Testis (tissue), 3 donors: ENCODE results near the gene LIN52. TPM values are rescaled to one million over a fixed set of nuclear protein-coding genes. Genes with fewer than 3 reads are reported as not detected.

Experiments
- DNase-seq: peaks from one replicate; pipeline ENCODE4 v3.0.0-alpha.2; 2019
- H3K27ac ChIP-seq, 2 donors: fragments of 200-600 bp; sonication (generic); one replicate each; pipeline ENCODE4 v1.5.1; 2019
- H3K27me3 ChIP-seq: fragments of 200-600 bp; sonication (generic); one replicate; pipeline ENCODE4 v1.5.1; 2019
- H3K36me3 ChIP-seq: fragments of 200-600 bp; sonication (generic); one replicate; pipeline ENCODE4 v1.5.1; 2017; ENCODE audit warnings: low read depth; ENCODE audit errors: missing control alignments
- H3K4me1 ChIP-seq: fragments of 200-600 bp; sonication (generic); one replicate; pipeline ENCODE4 v1.5.1; 2019
- H3K4me3 ChIP-seq, 2 donors: fragments of 200-600 bp; sonication (generic); one replicate each; pipeline ENCODE4 v1.5.1; 2017 to 2019
- H3K9me3 ChIP-seq: fragments of 200-600 bp; sonication (generic); one replicate; pipeline ENCODE4 v1.5.1; 2017
- POLR2A ChIP-seq: fragments of 450-650 bp; IDR thresholded peaks from one replicate; pipeline ENCODE4 v1.6.1; 2017; ENCODE audit warnings: antibody characterized with exemption, mild to moderate bottlenecking, moderate library complexity
- WGBS, 2 donors: methylation state at CpG; one replicate each; pipeline ENCODE4 v1.1.5; 2018; 5-methylcytosine and 5-hydroxymethylcytosine counted together
- intact Hi-C: fragments of 100-400 bp; cut with DNase I; formaldehyde crosslinking; loops from one replicate; pipeline ENCODE4 v1.15.1; 2023; ENCODE audit warnings: low total_unique reads
- polyA plus RNA-seq: library from polyadenylated mRNA; stranded (reverse); fragments of 350-450 nt; fragmentation: Illumina TruSeq; extraction: RNeasy Lipid Tissue Mini Kit (QIAGEN cat#74804); gene quantifications from one replicate; pipeline ENCODE4 v1.2.3, GENCODE V29; 2014; ENCODE audit warnings: low read depth, low replicate concordance; ENCODE audit not compliant: insufficient read depth
- total RNA-seq, 2 donors: library from RNA; depleted of rRNA; stranded (reverse); fragments of >200 nt; gene quantifications; one replicate each; pipeline ENCODE4 v1.2.3, GENCODE V29; 2016
- TF ChIP-seq, protein P1 (sequence below), 3 experiments: fragments of 450-650 bp in 2 of 3; fragments of 200-600 bp in 1 of 3; sonication (generic) in 1 of 3; IDR thresholded peaks; one replicate each; pipeline ENCODE4 v1.5.1; 2016 to 2019; ENCODE audit warnings: antibody characterized with exemption in 3 of 3, mild to moderate bottlenecking in 2 of 3, moderate library complexity in 1 of 3

LIN52 gene
- total and polyA plus RNA-seq, 3 donors from 2014 or later, result 13.8 to 21.7 (median 18.9) TPM

DNA sequence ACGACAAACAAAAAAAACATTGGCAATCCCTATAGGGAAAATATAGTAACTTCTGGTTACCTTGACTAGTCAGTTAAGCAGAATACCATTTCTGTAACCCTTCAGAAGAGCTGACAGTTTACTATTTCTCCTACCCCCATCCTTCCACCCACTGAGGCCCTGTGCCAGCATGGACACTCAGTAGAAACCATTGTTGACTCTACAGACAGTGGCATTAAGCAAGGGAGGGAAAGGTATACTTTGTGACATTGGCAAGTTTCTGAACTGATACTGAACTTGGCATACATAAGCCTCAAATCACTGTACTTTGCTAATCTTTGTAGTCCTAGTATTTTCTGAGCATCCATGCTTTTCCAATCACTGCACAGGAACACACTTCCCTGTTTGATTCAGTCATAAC lies 121.1 kb downstream of the LIN52 start:
- 95 to 97% methylated on average over 1 of the region's 1 CpG for WGBS, 2 donors
- no peaks in the 10 kb centered on the region for H3K9me3 ChIP-seq
- no peak overlapping the region for H3K4me3 ChIP-seq
- H3K27ac ChIP-seq, result no peak overlapping the region
- intact Hi-C loops, result no loop called here
- no peak for DNase-seq
- TF ChIP-seq, protein P1, sequence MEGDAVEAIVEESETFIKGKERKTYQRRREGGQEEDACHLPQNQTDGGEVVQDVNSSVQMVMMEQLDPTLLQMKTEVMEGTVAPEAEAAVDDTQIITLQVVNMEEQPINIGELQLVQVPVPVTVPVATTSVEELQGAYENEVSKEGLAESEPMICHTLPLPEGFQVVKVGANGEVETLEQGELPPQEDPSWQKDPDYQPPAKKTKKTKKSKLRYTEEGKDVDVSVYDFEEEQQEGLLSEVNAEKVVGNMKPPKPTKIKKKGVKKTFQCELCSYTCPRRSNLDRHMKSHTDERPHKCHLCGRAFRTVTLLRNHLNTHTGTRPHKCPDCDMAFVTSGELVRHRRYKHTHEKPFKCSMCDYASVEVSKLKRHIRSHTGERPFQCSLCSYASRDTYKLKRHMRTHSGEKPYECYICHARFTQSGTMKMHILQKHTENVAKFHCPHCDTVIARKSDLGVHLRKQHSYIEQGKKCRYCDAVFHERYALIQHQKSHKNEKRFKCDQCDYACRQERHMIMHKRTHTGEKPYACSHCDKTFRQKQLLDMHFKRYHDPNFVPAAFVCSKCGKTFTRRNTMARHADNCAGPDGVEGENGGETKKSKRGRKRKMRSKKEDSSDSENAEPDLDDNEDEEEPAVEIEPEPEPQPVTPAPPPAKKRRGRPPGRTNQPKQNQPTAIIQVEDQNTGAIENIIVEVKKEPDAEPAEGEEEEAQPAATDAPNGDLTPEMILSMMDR (IDR thresholded peaks at IDR 0.05), result no peak
- no peak for TF ChIP-seq POLR2A
- no peaks in the 10 kb centered on the region for H3K36me3 ChIP-seq
- no peaks in the 10 kb centered on the region for H3K4me1 ChIP-seq
- no peaks in the 10 kb centered on the region for H3K27me3 ChIP-seq

DNA sequence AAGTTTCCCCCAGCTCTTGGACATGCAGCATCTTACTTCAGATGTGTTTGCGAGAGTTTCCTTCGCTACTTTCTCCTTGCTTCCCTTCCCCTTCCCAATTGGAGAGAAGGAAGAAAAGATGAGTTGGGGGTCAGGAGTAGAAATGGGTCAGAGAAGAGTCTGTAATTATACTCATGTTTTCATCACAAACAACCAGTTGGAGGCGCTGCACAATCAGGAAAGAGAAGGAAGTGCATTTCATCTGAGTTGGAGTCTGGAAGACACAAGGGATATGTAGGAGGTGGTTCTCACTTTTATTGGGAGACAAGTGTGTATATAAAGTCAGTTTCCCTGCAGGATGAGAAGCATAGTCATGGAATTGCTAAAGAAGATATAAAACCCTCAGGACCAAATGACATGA lies 123.2 kb downstream of the LIN52 start:
- TF ChIP-seq, protein P1 (IDR thresholded peaks at IDR 0.05), result no peak
- no peak for TF ChIP-seq POLR2A
- DNase-seq, result no peak
- H3K4me1 ChIP-seq, result no peaks in the 10 kb centered on the region
- H3K27me3 ChIP-seq, result no peaks in the 10 kb centered on the region
- intact Hi-C loops, result no loop called here
- no peaks in the 10 kb centered on the region for H3K9me3 ChIP-seq
- H3K4me3 ChIP-seq, result no peak overlapping the region
- no peaks in the 10 kb centered on the region for H3K36me3 ChIP-seq
- H3K27ac ChIP-seq, result no peak overlapping the region
- WGBS, 2 donors, result 78 to 86% methylated on average over 3 of the region's 3 CpGs

DNA sequence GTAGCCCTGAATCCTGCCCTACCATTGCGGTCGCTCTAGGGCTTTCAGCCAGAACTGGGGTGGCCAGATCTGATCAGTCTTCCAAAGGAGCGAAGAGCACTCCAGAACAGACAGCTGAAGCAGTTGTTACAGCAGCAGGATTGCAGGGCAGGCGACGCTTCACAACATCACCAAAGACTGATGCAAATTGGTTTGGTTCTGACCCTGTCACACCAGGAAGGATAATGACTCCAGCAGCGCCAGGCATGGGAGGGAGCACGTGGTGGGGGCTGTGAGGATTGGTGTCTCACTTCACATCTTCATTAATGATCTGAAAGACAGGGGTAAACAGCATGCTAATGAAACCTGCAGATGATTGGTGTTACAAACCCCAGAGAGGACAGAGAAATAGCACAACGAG lies 123.9 kb downstream of the LIN52 start:
- Histone ChIP-seq H3K27ac (no peak overlapping the region), H3K27me3 (no peaks in the 10 kb centered on the region), H3K9me3 (no peaks in the 10 kb centered on the region), H3K4me1 (no peaks in the 10 kb centered on the region), H3K36me3 (no peaks in the 10 kb centered on the region), H3K4me3 (no peak overlapping the region)
- no peak for TF ChIP-seq POLR2A
- TF ChIP-seq, protein P1 (IDR thresholded peaks at IDR 0.05), result no peak
- intact Hi-C loops, result no loop called here
- no peak for DNase-seq
- WGBS, 2 donors, result 72 to 73% methylated on average over 8 of the region's 8 CpGs

- TF ChIP-seq POLR2A, result no peak
- TF ChIP-seq, protein P1 (IDR thresholded peaks at IDR 0.05), result no peak
- no peak for DNase-seq
- Histone ChIP-seq H3K36me3 (no peaks in the 10 kb centered on the region), H3K9me3 (no peaks in the 10 kb centered on the region), H3K4me3 (no peak overlapping the region), H3K27ac (no peak overlapping the region), H3K4me1 (no peaks in the 10 kb centered on the region), H3K27me3 (no peaks in the 10 kb centered on the region)
- 84 to 92% methylated on average over 6 of the region's 6 CpGs for WGBS, 2 donors
- intact Hi-C loops, result no loop called here
Observed at GRCh38 chr14:74211945-74212580, 127.3 kb downstream of the LIN52 start.
